ENCODE results near the gene RIOK1.

DNA sequence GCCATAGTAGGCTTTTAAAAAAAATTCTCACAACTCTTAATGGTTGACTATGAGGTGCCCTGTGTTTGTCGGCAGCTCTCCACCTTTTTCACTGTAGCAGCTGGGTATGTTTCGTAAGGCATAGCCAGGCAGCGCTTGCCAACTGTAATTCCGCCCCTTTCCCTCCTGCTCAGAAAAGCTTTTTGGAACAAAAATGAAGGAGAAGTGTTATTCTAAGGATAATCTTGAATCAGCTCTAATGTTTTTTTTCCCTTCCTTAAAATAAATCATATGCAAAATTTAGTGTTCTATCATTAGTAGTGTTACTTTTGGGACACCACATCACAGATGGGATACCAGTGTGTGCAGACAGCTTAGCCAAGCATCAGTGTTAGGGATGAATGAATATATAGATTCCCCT lies 21.2 kb downstream of the RIOK1 start:
- TF ChIP-seq, protein P1, sequence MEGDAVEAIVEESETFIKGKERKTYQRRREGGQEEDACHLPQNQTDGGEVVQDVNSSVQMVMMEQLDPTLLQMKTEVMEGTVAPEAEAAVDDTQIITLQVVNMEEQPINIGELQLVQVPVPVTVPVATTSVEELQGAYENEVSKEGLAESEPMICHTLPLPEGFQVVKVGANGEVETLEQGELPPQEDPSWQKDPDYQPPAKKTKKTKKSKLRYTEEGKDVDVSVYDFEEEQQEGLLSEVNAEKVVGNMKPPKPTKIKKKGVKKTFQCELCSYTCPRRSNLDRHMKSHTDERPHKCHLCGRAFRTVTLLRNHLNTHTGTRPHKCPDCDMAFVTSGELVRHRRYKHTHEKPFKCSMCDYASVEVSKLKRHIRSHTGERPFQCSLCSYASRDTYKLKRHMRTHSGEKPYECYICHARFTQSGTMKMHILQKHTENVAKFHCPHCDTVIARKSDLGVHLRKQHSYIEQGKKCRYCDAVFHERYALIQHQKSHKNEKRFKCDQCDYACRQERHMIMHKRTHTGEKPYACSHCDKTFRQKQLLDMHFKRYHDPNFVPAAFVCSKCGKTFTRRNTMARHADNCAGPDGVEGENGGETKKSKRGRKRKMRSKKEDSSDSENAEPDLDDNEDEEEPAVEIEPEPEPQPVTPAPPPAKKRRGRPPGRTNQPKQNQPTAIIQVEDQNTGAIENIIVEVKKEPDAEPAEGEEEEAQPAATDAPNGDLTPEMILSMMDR (IDR thresholded peaks at IDR 0.05): no peak
- TF ChIP-seq POLR2A (IDR thresholded peaks at IDR 0.05) (no peak), POLR2AphosphoS5 (IDR thresholded peaks at IDR 0.05) (no peak)
